Skeletal muscle satellite cell (primary cell): ENCODE measurements around the gene C5orf63.

Experiments
- H3K27me3 ChIP-seq: 2 replicates; pipeline ENCODE4 v1.7.0; 2013; ENCODE audit warnings: low read length; ENCODE audit not compliant: control insufficient read depth, insufficient read depth
- H3K36me3 ChIP-seq: 2 replicates; pipeline ENCODE4 v1.7.0; 2013; ENCODE audit warnings: mild to moderate bottlenecking, control low read depth, low read length; ENCODE audit not compliant: insufficient read depth
- H3K4me1 ChIP-seq: 2 replicates; pipeline ENCODE4 v1.7.0; 2013; ENCODE audit warnings: low read length; ENCODE audit not compliant: control insufficient read depth, insufficient read depth
- H3K4me2 ChIP-seq: 2 replicates; pipeline ENCODE4 v1.7.0; 2013; ENCODE audit warnings: mild to moderate bottlenecking, low read length
- H3K4me3 ChIP-seq: 2 replicates; pipeline ENCODE4 v1.7.0; 2013; ENCODE audit warnings: low read length
- H3K9ac ChIP-seq: 2 replicates; pipeline ENCODE4 v1.7.0; 2013; ENCODE audit warnings: mild to moderate bottlenecking, low read depth, low read length, moderate library complexity
- H3K9me3 ChIP-seq: replicated peaks from 2 replicates; pipeline ENCODE4 v1.7.0; 2013; ENCODE audit warnings: mild to moderate bottlenecking, control low read depth, low read length

Gene C5orf63

DNA sequence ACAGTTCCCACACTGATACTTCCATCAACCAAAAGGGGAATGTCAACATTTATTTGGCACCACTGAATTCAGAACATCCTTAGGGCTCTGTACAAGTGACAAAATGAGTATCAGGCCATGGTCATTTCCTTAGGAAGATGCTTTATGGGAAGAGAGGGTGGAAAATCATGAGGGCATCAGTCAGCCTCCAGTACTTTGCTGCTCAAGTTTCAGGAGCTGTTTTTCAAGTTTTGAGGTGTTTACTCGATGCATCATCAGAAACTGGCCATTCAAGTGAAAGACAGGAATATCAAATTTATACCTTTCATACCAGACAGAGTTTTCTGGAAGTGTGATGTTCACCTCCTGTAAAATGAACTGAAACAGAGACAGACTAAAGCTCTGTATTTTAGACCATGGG is 21.7 kb downstream of the C5orf63 start:
- H3K9ac ChIP-seq, result no peak overlapping the region
- H3K4me2 ChIP-seq, result no peak overlapping the region
- peaks cover 3% of the 10 kb centered on the region for H3K36me3 ChIP-seq
- no peaks in the 10 kb centered on the region for H3K4me1 ChIP-seq
- H3K4me3 ChIP-seq, result no peak overlapping the region
- no peaks in the 10 kb centered on the region for H3K9me3 ChIP-seq
- H3K27me3 ChIP-seq, result no peaks in the 10 kb centered on the region

DNA sequence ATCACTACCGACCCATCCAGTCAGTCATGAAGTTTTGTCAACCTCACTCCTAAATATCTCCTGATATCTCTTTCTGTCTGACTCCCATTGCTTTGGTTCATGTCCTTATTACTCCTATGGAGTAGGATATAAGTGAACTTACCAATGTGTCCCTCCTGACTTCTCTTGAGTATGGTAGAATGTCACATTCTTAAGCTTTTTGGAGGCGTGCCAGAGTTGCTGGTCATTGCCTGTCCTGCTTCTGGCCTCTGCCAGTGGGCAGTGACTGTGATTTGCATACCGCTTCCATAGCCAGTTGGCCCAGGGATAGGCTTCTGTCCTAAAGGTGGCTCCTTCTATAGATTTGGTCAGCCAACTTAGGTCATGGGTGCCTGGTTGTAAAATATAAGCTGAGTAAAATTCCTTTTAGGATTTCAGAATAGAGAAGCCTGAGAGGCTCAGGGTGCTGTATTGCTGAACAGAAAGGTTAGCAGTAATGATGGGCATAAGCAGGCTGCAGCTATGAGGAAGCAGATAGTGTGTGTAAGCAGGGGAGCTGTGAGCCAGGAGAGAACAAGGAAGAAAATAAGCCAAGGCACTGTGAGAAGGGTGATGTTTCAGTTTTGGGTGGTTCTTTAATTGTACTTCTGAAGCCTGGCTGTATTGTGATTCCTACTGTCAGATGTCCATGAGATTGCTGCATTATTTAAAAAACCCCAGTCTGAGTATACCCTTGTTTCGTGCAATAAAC is 26.8 kb downstream of the C5orf63 start:
- no peaks in the 10 kb centered on the region for H3K9me3 ChIP-seq
- peaks cover 9% of the 10 kb centered on the region for H3K4me1 ChIP-seq
- H3K27me3 ChIP-seq, result no peaks in the 10 kb centered on the region
- H3K4me2 ChIP-seq, result no peak overlapping the region
- no peak overlapping the region for H3K4me3 ChIP-seq
- H3K36me3 ChIP-seq, result no peaks in the 10 kb centered on the region
- no peak overlapping the region for H3K9ac ChIP-seq

DNA sequence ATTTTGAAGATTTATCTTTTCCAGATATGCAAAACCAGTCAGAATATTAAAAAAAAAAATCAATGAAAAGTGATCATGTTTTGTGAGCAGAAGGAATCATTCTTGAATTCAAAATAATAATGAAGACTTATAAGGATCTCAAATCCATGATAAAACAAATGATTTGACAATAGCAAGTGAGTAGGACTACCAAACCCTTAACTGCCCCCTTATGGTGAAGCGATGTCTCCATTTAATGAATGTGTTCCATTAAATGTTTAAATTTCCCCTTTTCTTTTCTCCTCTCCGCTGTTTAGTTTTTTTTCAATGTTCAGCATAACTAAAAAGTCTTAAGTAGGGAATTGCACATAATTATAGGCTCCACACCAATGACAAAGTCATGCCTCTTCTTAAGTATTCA is 30.7 kb downstream of the C5orf63 start:
- no peak overlapping the region for H3K4me3 ChIP-seq
- no peaks in the 10 kb centered on the region for H3K36me3 ChIP-seq
- H3K4me1 ChIP-seq, result peaks cover 21% of the 10 kb centered on the region
- no peaks in the 10 kb centered on the region for H3K27me3 ChIP-seq
- H3K9me3 ChIP-seq, result no peaks in the 10 kb centered on the region
- H3K4me2 ChIP-seq, result no peak overlapping the region
- no peak overlapping the region for H3K9ac ChIP-seq

DNA sequence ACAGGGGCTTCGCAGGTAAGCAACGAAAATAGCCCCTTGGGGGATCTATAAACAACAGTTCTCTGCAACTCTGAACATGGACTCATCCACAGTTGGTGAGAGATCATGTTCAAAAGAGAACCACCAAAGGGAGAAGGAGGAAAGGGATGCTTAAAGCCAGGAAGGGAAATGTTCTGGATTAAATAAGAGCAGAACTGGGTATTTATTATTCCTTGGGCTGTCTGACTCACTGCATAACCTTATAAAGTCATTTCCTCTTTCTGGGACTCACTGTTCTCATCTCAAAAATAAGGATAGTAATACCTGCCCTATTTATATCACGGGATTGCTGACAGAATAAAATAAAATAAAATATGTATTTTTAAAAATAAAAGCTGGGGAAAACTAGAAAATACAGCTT is 31.7 kb downstream of the C5orf63 start:
- no peaks in the 10 kb centered on the region for H3K36me3 ChIP-seq
- H3K9me3 ChIP-seq, result no peaks in the 10 kb centered on the region
- peaks cover 21% of the 10 kb centered on the region for H3K4me1 ChIP-seq
- H3K9ac ChIP-seq, result no peak overlapping the region
- no peak overlapping the region for H3K4me3 ChIP-seq
- H3K27me3 ChIP-seq, result no peaks in the 10 kb centered on the region
- H3K4me2 ChIP-seq, result peak overlapping the region; percentile 61

- Histone ChIP-seq H3K4me2 (peak overlapping the region; percentile 61), H3K9me3 (no peaks in the 10 kb centered on the region), H3K9ac (no peak overlapping the region), H3K36me3 (no peaks in the 10 kb centered on the region), H3K4me3 (peak overlapping the region; percentile 17), H3K27me3 (no peaks in the 10 kb centered on the region), H3K4me1 (peaks cover 21% of the 10 kb centered on the region)
These were observed 32.3 kb downstream of the C5orf63 start for GRCh38 chr5:127040796-127041520.

DNA sequence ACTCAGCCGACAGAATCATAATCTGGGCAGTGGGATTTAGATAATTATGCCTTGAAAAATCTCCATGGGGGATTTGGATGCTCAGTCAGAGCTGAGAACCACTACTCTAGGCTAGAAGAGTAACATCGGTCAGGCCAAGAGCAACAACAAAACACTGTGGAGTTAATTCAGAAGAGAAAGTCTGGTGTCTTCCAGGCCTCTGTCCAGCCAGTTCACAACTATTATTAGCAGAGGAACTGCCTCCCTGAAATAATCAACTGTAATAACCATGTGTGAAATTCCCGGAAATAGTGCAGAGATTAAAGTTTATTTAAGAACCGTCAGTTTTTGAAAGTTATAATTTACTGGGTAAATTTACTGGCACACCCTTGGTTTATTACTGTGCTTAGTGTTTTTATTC is 34.8 kb downstream of the C5orf63 start:
- Histone ChIP-seq H3K27me3 (no peaks in the 10 kb centered on the region), H3K9ac (no peak overlapping the region), H3K4me1 (peaks cover 21% of the 10 kb centered on the region)

DNA sequence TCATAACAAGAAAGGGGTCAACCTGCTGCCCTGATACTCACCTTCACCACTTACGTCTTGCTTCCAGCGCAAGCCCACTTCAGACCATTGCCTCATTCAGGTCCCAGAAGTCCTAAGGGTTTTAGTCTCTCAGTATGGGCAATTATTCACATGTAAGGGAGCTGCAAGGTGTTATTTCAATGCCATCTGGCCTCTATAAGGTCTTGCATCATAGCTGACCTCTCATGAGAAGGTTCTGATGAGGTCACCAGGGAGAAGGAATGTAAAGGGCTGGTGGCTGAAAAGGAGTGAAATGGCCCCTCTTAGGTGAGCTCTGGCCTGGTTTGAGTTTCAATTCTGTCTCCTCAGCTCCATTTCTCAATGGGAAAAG is 41.5 kb downstream of the C5orf63 start:
- Histone ChIP-seq H3K9ac (no peak overlapping the region), H3K4me3 (no peak overlapping the region), H3K36me3 (no peaks in the 10 kb centered on the region), H3K27me3 (no peaks in the 10 kb centered on the region), H3K9me3 (no peaks in the 10 kb centered on the region), H3K4me1 (peaks cover 29% of the 10 kb centered on the region), H3K4me2 (no peak overlapping the region)

More for the DNA sequence above, 34.8 kb downstream of the C5orf63 start:
- Histone ChIP-seq H3K36me3 (no peaks in the 10 kb centered on the region), H3K9me3 (no peaks in the 10 kb centered on the region), H3K4me3 (no peak overlapping the region), H3K4me2 (no peak overlapping the region)

- H3K4me1 ChIP-seq, result peaks cover 32% of the 10 kb centered on the region
- H3K9ac ChIP-seq, result peak overlapping the region; percentile 73
- H3K4me2 ChIP-seq, result peak overlapping the region; percentile 98
- no peaks in the 10 kb centered on the region for H3K36me3 ChIP-seq
- no peaks in the 10 kb centered on the region for H3K9me3 ChIP-seq
- H3K4me3 ChIP-seq, result peak overlapping the region; percentile 99
- H3K27me3 ChIP-seq, result no peaks in the 10 kb centered on the region
These were observed 42.0 kb downstream of the C5orf63 start for GRCh38 chr5:127031147-127031862.

DNA sequence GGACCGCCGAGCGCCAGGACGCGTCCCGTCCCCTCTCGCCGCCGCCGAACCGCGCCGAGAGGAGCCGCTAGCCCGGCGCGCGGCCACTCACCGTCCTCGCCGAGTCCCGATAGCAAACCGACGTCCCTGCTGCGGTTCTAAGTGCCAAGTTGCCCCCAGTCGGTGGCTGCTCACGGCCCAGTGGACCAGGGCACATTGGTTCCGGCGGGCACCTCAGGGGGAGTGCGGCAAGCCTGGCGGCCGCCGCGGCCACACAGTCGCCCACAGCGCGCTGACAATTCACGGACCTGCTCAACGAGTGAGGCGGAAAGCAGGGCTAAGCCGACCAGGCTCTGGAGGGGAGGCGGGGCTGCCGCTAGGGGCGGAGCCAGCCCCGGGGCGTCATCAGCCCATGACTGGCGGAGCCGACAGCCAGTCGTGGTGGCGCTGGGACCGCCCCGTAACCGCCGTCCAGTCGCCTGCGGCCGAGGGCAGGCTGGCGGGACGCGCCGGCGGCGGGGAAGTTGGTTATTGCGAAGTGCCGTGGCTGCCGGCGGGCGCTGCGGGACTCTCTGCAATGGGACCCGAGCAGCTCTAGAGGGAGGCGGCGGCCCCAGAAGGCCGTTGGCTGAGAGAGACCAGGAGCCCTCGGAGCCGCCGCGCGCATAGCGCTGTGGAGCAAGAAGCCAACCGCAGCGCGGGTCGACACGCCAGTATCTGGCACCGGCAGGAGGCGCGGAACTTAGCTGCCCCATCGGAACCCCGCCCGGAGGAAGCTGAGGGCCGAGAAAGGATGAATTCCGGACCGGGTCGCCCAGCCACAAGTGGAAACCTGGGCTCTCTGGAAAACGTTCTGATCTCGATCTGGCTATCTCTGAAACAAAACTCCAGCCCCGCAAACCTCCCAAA is 42.8 kb downstream of the C5orf63 start, which contains the start of gene MARCHF3:
Gene MARCHF3, minus strand, starts transcription at position 300 of the 888 bp plus-strand sequence. CDS start 112,387 bp downstream, outside the sequence.
- Histone ChIP-seq H3K4me2 (peak within 1 kb of the TSS; percentile 98), H3K4me3 (peak within 1 kb of the TSS; percentile 99)

GRCh38 chr5:127029581-127030258 is 43.6 kb downstream of the C5orf63 start:
- peaks cover 41% of the 10 kb centered on the region for H3K4me1 ChIP-seq
- peak overlapping the region; percentile 99 for H3K4me3 ChIP-seq

More for the DNA sequence above, 42.8 kb downstream of the C5orf63 start, which contains the start of gene MARCHF3:
- Histone ChIP-seq H3K36me3 (no peaks in the 10 kb centered on the region), H3K9me3 (no peaks in the 10 kb centered on the region), H3K9ac (peak within 1 kb of the TSS; percentile 86), H3K27me3 (no peaks in the 10 kb centered on the region), H3K4me1 (peaks cover 40% of the 10 kb centered on the region)

More at GRCh38 chr5:127029581-127030258, 43.6 kb downstream of the C5orf63 start:
- Histone ChIP-seq H3K9me3 (no peaks in the 10 kb centered on the region), H3K36me3 (no peaks in the 10 kb centered on the region), H3K27me3 (no peaks in the 10 kb centered on the region), H3K4me2 (peak overlapping the region; percentile 98), H3K9ac (peak overlapping the region; percentile 86)
